AG09309 (cell line): ENCODE measurements around the gene CEP44.

ENCODE experiments used
- DNase-seq: peaks from one replicate; pipeline ENCODE4 v3.0.0-alpha.2; 2010; ENCODE audit warnings: low read depth
- H3K4me3 ChIP-seq: 2 replicates; pipeline ENCODE4 v1.5.1; 2011; ENCODE audit warnings: mild to moderate bottlenecking, low read depth, low read length, moderate library complexity; ENCODE audit not compliant: control insufficient read depth
- CTCF ChIP-seq: IDR thresholded peaks from 2 replicates; pipeline ENCODE4 v1.5.1; 2011; ENCODE audit warnings: mild to moderate bottlenecking, low read depth, low read length, inconsistent platforms; ENCODE audit not compliant: insufficient read depth, control insufficient read depth; ENCODE audit errors: missing control alignments

The CEP44 gene

GRCh38 chr4:174262624-174263444, 20.9 kb upstream of the CEP44 start:
- TF ChIP-seq CTCF = no peak
- DNase-seq = no peak
- no peak overlapping the region for H3K4me3 ChIP-seq

- no peak for TF ChIP-seq CTCF
- DNase-seq = no peak
- H3K4me3 ChIP-seq = no peak overlapping the region
Observed at GRCh38 chr4:174263445-174263736, 20.3 kb upstream of the CEP44 start.

GRCh38 chr4:174265916-174266315, 17.8 kb upstream of the CEP44 start:
- DNase-seq = no peak
- no peak overlapping the region for H3K4me3 ChIP-seq
- TF ChIP-seq CTCF = no peak

GRCh38 chr4:174266416-174266815, 17.3 kb upstream of the CEP44 start:
- no peak for TF ChIP-seq CTCF

GRCh38 chr4:174273930-174274329, 9.8 kb upstream of the CEP44 start:
- DNase-seq = no peak
- TF ChIP-seq CTCF = no peak
- no peak overlapping the region for H3K4me3 ChIP-seq

More at GRCh38 chr4:174266416-174266815, 17.3 kb upstream of the CEP44 start:
- no peak for DNase-seq
- no peak overlapping the region for H3K4me3 ChIP-seq

GRCh38 chr4:174274436-174274835, 9.3 kb upstream of the CEP44 start:
- H3K4me3 ChIP-seq = no peak overlapping the region
- no peak for TF ChIP-seq CTCF
- no peak for DNase-seq
